Measurements from ENCODE around the gene ST3GAL3.
"Not testable (repeated sequence)": the region's sequence is repeated elsewhere in the genome, so short reads cannot be mapped to it uniquely, and the experiment has no call there.

ST3GAL3 gene

DNA sequence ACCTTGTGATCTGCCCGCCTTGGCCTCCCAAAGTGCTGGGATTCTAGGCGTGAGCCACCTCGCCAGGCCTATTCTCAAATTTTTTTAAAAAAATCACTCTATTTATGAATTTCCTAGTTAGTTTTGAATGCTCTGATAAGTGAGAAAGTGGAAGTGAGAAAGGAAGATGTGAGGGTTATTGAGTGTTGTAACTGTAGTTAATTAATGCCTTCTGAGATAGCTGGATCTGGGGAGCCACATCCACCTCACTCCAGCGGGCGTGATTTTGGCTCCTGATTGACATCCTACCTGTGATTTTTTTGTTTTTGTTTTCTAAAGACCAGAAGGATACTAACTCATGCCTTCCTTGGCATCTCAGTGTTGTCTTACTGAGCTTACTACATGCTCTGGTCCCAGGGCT is 65.6 kb downstream of the ST3GAL3 start:
- H3K4me3 ChIP-seq (ENCODE audit: low read depth, low read length) = no peak overlapping the region
- no peak for DNase-seq (ENCODE audit: low read depth, low spot score)
- TF ChIP-seq, protein P1, sequence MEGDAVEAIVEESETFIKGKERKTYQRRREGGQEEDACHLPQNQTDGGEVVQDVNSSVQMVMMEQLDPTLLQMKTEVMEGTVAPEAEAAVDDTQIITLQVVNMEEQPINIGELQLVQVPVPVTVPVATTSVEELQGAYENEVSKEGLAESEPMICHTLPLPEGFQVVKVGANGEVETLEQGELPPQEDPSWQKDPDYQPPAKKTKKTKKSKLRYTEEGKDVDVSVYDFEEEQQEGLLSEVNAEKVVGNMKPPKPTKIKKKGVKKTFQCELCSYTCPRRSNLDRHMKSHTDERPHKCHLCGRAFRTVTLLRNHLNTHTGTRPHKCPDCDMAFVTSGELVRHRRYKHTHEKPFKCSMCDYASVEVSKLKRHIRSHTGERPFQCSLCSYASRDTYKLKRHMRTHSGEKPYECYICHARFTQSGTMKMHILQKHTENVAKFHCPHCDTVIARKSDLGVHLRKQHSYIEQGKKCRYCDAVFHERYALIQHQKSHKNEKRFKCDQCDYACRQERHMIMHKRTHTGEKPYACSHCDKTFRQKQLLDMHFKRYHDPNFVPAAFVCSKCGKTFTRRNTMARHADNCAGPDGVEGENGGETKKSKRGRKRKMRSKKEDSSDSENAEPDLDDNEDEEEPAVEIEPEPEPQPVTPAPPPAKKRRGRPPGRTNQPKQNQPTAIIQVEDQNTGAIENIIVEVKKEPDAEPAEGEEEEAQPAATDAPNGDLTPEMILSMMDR (IDR thresholded peaks at IDR 0.05; ENCODE audit: insufficient read depth, low read length, missing control alignments) = no peak
- ChIA-PET POLR2A (interaction anchor here (0.6 kb wide), 1 partner anchor 26 kb away, joined by 3 read pairs; no protein-coding TSS in a partner anchor), CTCF (interaction anchor here (0.9 to 25.9 kb wide), 4 partner anchors 9 to 171 kb away, joined by 3 to 1004 read pairs (median 23); partner anchors contain the start of gene ARTN)

DNA sequence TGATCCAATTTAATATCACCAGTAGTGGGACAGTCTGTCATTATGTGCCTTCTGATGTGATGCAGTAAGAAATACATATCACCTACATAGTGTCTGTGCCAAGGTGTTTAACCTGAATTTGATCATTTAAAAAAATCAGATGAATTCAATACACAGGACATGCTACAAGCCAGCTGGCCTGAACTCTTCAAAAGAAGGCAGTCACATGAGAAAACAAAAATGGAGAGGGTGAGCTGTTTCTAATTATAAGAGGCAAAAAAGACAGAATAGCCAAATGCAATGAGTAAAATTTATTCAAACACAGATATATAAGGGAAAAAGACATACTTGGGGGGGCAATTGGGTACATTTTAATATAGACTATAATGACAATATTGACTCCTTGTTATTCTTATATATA is 66.5 kb downstream of the ST3GAL3 start:
- ChIA-PET POLR2A (interaction anchor here (0.6 kb wide), 1 partner anchor 27 kb away, joined by 3 read pairs; no protein-coding TSS in a partner anchor), CTCF (interaction anchor here (0.9 to 25.9 kb wide), 4 partner anchors 9 to 170 kb away, joined by 3 to 1004 read pairs (median 23); partner anchors contain the start of gene ARTN)
- TF ChIP-seq, protein P1 (IDR thresholded peaks at IDR 0.05; ENCODE audit: insufficient read depth, low read length, missing control alignments) = no peak
- DNase-seq (ENCODE audit: low read depth, low spot score) = no peak
- H3K4me3 ChIP-seq (ENCODE audit: low read depth, low read length) = no peak overlapping the region

DNA sequence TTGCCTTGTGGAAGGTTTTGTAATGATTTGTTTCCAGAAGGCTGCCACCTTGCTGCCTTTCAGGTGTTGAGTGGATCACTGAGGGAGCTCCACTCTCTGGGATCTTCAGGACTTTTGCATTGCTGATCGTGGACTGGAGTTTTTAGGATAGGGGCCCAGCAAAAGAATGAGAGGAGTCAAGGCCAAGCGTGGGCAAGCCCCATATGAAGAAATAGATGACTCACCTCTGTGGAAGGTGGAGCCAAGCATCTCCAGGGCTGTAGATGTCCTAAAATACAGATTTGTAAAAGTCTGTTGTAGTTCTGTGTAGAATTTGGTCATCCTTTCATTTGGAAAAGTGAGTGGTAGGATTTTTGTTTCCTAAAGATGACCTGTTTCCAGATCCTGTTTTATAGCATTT is 67.0 kb downstream of the ST3GAL3 start:
- DNase-seq (ENCODE audit: low read depth, low spot score) = no peak
- TF ChIP-seq, protein P1 (IDR thresholded peaks at IDR 0.05; ENCODE audit: insufficient read depth, low read length, missing control alignments) = no peak
- ChIA-PET CTCF (interaction anchor here (0.6 to 25.9 kb wide), 3 partner anchors 10 to 252 kb away, joined by 3 to 1004 read pairs (median 42); partner anchors contain the start of gene ARTN), POLR2A (no interaction called here)
- H3K4me3 ChIP-seq (ENCODE audit: low read depth, low read length) = no peak overlapping the region

DNA sequence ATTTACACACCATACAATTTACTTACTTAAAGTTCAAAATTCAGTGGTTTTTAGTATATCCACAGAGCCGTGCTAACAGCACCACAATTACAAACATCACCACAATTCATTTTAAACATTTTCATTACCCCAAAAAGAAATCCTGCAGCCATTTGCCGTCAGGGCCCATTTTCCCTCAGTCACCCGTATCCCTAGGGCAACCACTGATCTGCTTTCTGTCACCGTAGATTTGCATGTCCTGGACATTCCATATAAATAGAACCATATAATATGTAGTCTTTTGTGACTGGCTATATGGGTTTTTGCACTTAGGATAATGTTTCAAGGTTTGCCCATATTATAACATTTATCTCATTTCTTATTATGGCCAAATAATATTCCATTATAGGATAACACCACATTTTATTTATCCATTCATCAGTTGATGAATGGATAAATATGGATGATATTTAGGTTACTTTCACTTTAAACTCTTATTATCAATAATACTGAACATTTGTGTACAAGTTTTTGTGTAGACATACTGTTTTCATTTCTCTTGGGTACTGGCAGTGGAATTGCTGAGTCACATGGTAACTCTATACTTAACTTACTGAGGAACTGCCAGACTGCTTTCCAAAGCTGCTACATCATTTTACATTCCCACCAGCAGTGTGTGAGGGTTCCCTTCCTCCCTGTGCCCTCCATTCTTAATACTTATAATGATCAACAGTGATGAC is 68.9 kb downstream of the ST3GAL3 start:
- DNase-seq (ENCODE audit: low read depth, low spot score) = no peak
- CTCF ChIA-PET = interaction anchor here (1.0 to 1.6 kb wide), 4 partner anchors 10 to 159 kb away, joined by 3 to 10 read pairs (median 4); no protein-coding TSS in a partner anchor

DNA sequence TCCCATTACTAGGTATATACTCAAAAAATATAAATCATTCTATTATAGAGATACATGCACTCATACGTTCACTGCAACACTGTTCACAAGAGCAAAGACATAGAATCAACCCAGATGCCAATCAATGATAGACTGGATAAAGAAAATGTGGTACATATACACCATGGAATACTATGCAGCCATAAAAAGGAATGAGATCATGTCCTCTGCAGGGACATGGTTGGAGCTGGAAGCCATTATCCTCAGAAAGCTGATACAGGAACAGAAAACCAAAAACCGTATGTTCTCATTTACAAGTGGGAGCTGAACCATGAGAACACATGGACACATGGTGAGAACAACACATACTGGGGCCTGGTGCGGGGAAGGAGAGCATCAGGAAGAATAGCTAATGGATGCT is 70.6 kb downstream of the ST3GAL3 start:
- DNase-seq (ENCODE audit: low read depth, low spot score); POLR2A ChIA-PET; H3K4me3 ChIP-seq (ENCODE audit: low read depth, low read length): not testable (repeated sequence)
- CTCF ChIA-PET = interaction anchor here (1.2 kb wide), 1 partner anchor 157 kb away, joined by 8 read pairs; no protein-coding TSS in a partner anchor

More for the DNA sequence above, 68.9 kb downstream of the ST3GAL3 start:
- POLR2A ChIA-PET = no interaction called here
- TF ChIP-seq, protein P1 (IDR thresholded peaks at IDR 0.05; ENCODE audit: insufficient read depth, low read length, missing control alignments) = peak; percentile 9
- no peak overlapping the region for H3K4me3 ChIP-seq (ENCODE audit: low read depth, low read length)

DNA sequence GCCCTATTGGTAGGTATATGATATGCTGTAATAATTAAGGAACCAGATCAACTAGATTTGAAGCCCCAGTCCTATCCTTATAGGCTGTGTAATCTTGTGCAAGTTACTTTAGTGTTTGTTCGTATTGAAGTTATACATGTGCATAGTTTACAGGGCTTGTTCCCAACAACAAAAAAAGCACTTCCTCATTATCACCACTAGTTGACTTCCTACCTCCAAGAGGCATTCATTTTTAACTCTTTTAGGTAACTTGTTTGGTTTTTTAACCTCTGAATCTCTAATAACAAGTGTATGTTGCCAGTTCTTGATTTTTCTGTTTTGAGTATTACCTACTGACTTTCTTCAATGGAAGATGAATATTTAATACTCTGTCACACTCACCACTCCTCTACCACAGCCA is 71.9 kb downstream of the ST3GAL3 start:
- no peak for DNase-seq (ENCODE audit: low read depth, low spot score)
- TF ChIP-seq, protein P1 (IDR thresholded peaks at IDR 0.05; ENCODE audit: insufficient read depth, low read length, missing control alignments) = no peak
- ChIA-PET POLR2A (no interaction called here), CTCF (interaction anchor here (1.1 kb wide), 1 partner anchor 14 kb away, joined by 6 read pairs; no protein-coding TSS in a partner anchor)
- H3K4me3 ChIP-seq (ENCODE audit: low read depth, low read length) = no peak overlapping the region

Data from AG04449 (cell line).